Dermis microvascular lymphatic vessel endothelial cell (primary cell): ENCODE results near the gene DMRTA2. TPM values are rescaled to one million over a fixed set of nuclear protein-coding genes. Genes with fewer than 3 reads are reported as not detected.

Experiments used
- DNase-seq, 2 donors: peaks; one replicate each; pipeline versions ENCODE4 v3.0.0 to v3.0.0-alpha.2; 2010; ENCODE audit warnings: low read depth in 2 of 2
- total RNA-seq: library from RNA; depleted of rRNA; stranded (reverse); fragments of >200 nt; gene quantifications from 2 replicates; pipeline ENCODE4 v1.2.1, GENCODE V29; 2014

Gene DMRTA2
- total RNA-seq, 1 donor from 2014 or later = not detected

DNA sequence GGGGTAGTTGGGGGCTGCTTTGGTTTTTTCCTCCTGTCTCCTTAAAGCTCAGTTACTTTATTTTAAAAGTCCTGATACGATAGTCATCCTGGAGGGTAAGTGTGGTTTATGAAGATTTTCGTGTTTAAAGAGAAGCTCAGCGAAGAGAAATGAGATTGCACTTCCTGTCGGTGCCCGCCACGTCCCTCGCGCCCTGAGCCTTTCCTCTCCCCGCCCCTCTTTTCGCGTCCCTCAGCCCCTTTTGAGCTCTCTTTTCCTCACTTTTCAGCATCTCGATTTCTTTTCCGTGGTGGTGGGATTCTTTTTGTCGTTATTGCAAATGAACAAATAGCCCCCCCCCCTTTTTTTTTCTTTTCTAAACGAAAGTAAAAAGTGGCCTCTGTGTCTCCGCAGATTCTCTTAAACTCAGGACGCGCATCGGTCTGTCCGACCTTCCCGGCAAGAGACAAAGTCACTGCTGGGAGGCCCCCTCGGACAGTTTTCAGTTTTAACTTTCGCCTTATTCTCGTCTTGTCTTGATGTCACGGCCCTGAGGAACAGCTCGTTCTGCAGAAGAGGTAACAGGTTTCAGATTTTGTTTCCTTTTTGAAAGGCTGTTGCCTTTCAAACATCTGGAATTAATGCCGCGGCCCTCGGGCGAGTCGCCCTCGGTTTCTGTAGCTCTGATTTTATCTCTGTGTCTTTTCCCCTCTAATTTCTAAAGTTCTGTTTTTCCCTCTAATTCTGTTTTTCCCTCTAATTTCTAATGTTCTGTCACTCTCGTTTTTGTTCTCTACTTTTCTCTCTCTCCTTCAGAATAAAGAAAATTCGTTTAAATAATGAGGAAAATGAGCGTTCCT lies 1.0 kb upstream of the DMRTA2 start:
- no peak for DNase-seq

DNA sequence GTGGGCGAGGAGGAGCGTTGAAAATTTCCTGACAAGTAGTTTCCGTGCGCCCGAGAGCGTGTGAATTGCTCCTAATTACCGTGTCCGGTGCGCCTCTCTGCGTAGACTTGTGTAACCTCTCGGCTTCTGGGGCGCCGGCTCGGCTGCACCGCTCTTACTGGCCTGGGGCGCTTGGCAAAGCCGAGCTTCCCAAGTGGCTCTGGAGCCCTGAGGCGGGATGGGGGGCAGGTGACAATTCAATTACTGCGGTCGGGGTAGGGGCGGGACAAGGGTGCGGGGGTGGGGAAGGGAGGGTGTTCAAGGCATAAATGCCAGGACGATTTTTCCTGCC lies 392 bp upstream of the DMRTA2 start:
- DNase-seq = no peak

DNA sequence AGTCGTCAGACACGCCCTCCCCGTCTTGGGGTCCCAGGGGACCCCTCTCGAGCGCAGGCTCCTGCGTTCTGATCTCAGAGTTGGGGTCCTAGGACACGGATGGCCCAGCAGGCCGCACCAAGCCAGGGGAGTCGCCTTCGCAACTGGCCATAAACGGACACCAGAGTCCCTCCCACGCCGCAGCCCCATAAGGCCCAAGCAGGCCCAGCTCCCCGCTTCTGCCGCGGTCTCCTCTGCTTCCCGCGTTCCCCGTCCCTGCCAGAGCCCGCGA lies 633 bp downstream of the DMRTA2 start:
- no peak for DNase-seq

DNA sequence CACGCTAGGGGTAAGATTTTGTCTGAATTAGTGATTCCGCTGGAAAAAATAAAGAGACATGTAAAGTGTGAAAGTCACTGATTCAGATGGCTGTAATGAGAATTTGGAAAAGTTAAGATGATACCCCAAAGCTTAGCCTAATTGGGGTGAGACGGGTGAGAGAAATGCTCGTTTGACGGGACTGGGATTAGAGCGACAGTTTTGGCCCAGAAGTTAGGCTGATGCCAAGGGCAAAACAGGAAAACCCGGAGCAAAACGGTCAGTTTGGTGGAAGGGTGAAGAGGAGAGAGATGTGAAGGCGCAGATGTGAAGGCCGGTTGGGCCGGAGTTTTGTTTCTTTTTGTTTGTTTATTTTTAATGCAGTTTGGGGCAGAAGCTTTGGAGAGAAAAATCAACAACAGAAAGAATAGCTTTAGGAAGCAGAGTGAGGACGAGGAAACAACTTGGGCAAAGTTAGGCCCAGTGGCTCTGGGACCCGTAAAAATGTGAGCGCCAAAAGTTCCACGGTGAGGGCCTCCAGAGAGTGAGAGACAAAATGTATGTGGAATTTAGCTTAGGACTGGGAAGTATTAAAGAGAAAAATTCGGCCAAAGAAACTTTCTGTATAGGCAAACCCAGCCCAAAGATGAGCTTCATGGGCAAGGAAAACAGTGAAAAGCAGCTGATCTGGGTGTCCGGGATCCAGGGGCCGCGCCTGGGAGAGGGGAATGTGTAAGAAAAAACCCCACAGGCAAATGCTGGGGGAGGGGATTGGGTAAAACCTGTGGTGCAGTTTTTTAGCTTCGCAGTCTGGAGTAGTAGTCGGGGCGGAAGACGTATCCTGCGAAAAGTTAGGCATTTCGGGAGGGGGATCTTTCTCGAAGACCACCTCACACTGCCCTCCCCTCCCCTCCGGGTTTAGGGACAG lies 1.2 kb downstream of the DMRTA2 start:
- DNase-seq = no peak

DNA sequence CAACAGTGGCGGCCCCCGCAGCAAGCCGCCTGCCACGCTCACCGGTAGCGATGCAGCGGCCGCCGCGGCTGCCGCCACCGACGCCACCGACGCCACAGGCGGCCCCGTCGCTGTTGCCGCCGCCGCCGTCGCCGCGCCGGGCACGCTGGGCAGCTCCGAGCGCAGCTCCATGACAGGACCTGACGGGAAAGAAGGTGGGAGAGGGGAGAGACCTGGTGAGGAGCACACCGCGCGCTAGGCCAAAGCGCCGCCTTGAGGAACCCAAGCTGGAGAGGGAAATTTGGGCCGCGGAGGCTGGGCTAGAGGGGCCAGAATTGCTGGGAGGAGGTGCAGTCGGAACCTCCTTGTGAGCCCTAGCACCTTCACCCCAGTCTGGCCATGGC lies 1.9 kb downstream of the DMRTA2 start:
- DNase-seq = no peak

DNA sequence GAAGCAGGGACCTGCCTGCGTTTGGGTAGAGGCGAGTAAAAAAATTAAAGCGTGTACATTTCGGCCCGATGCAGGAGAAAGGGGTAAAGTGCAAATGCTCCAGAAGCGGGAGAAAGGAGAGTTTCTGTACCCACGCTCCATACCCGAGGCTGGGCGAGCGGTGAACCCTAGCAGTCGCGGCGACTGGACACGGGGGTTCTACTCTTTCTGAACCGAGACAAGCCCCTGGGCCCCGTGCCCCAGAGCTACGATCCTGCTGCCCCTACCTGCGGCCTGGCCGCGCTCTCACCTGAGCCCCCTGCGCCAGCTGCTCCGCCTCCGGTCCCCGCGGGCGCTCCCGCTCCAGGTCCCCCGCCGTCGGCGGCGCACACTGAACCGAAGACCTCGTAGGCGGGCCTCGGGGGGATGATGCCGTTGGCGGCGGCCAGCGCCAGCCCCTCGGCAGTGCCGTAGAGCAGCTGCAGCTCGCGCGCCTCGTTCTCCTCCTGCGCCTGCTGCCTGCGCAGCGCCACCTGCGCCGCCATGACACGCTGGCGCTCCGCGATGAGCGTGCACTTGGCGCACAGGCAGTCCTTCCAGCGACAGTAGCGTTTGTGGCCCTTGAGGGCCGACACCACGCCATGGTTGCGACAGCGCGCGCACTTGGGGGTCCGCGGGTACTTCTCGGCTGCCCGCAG lies 2.4 kb downstream of the DMRTA2 start:
- peak in 1 of 2 donors; percentile 27 for DNase-seq

DNA sequence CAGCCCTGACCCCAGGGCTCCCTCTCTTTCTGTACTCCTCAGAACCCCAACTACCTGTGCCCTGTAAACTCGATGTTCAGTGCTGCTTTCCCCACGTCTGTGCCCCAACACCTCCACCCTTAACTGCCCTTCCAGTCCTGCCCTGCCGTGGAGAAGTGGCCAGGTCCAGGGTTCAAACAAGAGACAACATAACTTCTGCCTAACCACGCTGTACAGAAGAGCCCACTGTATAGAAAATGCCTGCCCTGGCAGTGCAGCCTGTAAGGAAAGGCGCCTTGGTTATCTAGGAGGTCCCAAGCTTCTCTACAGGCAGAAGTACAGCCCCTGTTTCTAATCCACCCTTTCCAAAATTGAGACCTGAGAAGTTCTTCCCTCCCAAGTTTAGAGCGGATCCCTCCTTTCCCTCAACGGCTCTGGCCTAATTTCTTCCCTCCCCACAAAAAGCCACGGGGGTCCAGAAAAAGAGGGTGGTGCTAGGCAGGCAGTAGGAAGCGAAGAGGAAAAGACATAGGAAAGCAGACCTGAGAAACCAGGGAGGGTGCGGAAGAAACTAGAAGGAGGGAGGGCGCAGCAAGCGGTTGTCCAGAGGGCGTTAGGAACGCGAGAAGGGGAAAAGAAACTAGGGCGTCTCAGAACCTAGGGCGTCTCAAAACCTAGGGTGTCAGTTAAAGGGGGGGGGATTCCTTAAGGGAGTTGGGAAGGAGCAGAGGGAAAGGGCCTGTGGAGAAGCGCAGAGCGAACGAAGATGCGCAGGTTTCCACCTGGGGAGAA lies 3.2 kb downstream of the DMRTA2 start:
- DNase-seq = no peak

DNA sequence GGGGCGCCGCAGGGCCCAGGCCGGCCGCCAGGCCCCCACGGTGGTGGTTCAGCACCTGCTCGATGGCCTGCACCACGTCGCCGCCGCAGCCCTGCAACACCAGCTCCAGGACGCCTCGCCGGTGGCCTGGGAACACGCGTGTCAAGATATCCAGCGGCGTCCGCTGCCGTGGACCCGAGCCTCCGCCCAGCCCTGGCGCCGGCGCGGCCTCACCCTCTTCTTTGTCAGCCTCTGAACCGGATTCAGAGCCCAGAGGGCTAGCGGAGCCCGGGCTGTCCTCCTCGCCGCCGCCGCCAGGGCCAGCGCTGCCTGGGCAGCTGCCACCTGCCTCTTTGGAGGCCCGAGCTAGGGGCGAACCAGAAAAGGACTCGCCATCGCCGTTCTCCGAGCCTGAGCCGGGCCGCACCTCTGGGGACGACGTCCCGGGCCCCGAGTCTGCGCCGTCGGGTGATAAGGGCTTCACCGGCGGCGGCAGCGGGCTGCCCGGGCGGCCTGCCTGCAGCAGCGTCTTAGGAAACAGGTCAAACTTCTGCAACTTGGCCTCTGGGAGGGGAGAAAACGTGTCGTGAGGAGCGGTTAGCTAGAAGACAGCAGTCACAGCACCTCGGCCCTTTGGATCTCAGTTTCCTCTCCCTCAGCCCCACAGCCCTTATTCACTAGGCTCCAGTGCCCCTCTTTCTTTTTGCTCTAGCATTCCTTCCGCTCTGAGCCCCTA lies 3.9 kb downstream of the DMRTA2 start:
- no peak for DNase-seq

DNA sequence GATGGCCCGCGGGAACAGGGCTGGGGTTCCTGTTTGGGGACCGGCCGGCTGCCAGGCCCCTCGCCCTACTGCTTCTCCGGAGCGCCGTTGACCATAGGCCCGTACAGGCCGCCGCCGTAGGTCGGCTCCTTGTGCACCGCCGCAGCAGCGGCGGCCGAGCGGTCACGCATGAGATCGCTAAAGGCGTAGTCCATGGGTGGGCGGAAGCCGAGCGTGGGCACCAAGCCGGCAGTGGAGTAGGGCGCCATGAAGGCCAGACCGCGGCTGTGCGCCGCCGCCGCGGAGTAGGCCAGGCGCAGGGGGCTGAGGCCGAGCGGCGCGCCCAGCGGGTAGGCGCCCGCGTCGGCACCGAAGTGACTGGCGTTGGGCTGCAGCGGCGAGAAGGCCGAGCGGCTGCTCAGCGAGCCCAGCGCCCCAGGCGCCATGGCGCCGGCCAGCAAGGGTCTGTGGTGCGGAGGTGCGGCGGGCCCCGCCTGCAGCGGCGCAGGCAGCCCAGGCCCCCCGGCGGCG lies 4.6 kb downstream of the DMRTA2 start:
- DNase-seq = peak in 1 of 2 donors; percentile 25

DNA sequence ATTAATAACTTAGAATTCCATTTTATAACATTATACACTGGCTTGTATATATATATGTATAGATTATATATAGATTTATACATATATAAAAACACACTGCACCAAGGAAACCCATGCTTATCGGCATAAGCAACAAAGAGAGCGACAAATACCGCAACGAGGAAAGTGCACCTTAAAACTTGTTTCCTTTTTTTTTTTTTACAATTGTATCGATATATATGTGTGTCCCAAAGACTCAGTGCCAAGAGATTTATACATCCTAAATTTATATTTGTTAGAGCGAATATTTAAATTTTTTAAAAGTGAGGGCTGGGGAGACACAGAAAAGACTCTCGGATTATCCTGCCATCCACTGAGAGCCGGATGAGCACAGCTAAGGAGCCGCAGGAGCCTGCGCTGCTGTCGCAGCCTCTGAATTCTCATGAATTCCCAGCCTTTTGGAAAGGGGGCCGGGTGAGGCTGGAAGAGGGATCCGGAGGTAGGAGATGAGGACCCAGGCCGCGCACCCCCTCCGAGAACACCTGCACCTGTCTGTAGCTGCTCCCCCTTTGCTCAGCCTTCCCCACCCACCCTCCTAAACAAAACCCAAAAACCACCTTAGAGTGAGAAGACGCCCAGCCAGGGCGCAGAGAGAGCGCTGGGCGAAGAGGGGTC lies 5.2 kb downstream of the DMRTA2 start:
- DNase-seq = no peak

DNA sequence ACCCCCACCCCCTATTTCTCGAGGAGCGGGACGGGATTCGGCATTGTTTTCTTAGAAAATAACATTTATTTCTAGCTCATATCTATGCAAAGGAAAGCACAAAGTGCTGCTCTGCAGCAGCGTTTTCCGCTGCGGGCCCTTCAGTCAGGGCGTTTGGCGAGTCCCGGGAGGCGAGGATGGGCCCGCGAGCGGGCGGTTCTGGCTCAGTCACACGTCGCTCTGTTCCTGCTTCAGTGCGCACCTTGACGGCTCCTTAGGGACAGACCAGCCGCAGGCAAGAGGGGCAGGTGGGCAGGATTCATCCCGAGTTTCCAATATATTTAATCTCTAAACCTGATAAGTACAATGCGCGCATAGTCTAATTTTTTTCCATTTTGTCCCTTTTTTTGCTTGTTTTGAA lies 5.7 kb downstream of the DMRTA2 start:
- no peak for DNase-seq

DNA sequence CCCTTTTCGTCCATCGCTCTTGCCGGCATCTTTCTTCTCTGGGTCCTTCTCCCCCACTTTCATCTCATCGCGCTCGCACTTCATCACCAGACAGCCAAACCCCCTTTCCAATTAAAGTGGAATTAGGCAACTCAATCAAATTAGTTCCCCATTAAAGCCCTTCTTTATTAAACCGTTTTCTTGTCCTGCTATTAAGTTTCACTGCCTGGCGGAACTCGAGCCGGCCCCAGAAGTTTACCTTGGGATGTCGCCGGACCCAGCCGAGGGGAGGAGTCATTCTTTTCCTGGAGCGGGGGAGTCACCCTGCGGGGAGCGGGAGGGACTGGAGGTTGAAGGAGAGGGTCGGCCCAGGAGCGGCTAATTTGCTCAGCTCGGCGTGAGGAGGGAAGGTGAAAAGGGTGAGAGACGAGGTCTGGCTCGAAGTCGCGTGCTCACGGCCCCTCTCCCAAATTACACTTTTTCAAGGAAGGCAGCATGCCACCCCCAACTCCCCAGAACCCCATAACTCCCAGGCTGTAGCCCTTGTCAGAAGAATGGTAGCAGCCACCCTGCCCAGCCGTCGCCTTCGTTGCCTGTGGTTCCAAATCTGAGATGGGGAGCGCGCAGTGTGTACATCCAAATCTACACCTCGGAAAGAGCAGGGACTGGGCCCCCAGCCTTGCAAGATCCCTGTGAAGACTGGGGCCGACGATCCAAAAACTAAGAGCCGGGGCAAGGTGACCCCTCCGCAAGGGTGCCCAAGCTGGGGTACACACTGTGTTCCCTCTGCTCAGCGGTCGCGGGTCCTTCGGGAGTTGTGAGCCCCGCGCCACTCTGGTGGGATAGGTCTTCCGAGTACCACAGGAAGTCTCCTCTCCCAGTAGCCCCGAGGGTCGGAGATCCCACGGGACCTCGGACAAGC lies 6.4 kb downstream of the DMRTA2 start:
- no peak for DNase-seq

DNA sequence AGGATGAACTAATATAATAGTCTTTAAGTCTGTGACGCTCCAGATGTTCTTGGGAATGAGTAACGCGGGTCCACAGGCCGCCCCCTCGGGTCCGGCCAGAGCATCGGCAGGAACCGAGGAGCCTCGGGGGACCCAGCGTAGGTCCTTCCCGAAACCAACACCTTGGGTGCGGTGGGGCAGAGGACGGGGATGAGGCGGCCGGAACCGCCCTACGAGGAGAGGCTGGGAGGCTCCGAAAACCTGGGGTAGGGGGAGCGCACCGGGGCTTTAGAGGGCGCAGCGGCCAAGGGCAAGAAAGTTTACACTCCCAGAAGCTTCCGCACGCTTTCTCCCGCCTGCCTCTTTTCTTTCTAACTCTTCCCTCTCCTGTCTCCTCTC lies 7.1 kb downstream of the DMRTA2 start:
- DNase-seq = no peak

DNA sequence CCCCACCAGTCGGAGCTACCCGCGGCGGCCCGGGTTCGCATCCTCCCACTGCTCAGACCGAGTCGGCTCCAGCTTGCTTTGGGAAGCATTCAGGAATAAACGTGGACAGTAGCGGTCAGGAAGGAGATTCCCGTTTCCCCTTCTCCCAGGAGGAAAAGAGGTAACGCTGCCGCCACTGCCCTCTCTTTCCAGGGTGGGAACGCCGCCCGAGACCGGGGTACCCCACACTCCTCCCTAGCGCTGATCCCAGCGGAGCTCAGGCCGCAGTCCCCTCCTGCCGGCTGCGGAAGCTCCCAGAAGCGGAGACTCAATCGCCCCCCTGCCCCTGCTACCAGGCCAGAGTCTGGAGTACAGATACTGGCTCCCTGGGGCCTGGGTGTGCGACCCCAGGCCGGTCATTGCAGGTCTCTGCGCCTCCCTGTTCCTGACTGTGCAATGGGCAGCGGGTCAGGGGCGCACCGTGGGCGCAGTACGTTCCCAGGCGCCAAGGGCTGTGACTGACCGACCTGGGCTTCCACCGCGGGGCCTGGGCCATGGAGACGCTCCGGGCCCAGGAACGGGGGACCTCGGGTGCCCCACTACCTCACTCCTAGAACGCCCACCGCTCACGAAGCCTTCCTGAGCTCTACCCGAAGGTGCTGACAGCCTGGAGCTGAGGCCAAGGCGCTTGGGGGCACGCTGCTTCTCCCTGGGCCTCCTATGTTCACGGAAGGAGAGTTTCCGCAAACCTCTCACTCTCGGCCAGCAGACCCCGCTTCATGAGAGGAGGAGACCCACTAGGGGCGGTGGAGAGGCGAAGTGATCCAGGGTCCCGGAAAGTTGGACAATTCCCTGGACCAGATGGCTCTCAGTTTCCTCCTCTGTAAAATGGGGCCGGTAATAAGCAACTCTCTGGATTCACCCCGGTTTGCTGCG lies 7.8 kb downstream of the DMRTA2 start:
- DNase-seq = no peak

DNA sequence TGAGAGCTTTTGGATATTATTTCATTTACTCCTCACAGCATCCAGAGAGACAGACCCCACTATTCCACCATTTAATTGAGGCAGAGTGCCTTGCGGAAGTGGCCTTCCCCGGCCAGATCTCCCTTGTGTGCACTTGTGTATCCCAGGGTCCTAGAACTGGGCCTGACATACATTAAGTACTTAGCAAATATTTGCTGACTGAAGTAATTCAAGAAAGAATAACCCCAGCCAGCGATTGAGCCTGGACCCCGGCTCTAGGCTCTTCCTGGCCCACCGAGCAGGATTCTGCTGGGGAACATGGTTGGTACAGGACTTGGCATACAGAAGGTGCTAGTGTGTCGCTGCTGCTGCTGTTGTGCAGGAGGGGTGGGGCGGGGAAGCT lies 8.4 kb downstream of the DMRTA2 start:
- DNase-seq = no peak

DNA sequence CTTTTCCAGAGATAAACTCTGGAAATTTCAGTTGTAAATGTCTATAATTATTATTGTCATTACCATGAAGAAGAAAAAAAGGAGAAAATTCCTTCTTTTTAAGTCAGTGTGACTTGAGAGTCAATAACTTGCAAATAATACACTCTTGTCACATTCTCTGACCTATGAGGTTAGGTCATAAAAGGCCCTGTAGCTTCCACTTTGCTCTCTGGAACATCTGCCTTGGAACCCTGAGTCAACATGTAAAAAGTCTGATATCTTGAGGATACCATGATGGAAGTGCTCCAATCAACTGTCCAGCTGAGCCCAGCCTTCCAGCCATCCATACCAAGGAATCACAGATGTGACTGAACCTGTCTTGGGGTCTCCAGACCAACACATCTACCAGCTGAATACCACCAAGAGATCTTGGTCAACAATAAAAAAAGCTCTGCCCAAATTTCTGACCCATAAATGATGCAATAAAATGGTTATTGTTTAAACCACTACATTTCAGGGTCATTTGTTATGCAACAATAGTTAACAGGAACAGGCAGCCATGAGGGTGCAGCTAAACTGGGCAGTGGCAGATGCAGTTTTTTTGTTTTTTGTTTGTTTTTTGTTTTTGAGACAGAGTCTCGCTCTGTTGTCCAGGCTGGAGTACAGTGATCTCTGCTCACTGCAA lies 10.3 kb downstream of the DMRTA2 start:
- no peak for DNase-seq

DNA sequence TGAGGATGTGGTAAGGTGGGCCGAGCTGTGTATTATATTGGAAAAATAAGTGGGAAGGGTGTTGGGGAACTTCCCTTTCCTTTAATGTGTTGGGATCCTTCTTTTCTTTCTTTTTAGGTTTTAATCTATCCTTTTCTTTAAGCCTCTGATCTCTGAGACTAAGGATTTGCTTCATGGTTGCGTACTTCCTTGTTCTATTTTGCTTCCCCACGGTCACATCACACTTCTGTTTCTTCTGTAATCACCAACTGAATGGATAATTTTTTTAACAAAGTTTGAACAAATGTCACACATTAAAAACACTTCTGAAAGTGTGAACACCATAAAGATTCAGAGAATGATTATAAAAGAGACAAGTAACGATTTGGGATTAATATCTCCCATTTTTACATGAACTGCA lies 17.4 kb downstream of the DMRTA2 start:
- no peak for DNase-seq
